ENCODE results near the gene PPP6R1. TPM values are rescaled to one million over a fixed set of nuclear protein-coding genes. Genes with fewer than 3 reads are reported as not detected.

The PPP6R1 gene
- total RNA-seq, 1 experiment from 2014 or later: 79.7 TPM

DNA sequence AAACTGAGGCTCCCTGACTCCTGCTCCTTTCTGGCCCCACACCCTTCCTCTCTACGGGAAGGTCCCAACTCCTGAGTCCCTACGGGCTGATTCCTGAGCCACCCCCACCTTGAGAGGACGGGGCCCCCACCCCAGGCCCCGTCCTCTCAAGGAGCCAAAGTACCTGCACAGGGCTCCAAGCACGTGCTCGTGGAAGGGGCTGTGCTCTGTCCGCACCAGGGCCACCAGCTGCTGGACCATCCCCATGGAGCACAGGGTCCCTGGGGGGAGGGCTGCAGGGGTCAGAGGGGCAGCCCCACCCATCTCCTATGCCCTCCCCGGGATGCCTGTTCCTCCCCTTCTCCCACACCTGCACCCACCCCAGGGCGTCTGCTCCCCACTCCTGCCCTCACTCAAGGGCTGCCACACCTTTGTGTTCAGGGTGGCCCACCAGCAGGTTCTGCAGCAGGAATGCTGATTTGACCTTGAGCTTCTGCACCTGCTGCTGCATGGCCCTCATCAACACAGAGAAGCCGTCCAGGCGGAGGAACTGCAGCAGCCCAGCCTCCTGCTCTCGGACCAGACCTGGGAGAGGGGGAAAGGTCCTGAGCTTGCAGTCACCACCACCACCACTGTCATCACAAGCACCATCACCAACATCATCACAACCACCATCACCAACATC is 7.0 kb upstream of the PPP6R1 start:
- Histone ChIP-seq H4K91ac (ENCODE audit: insufficient read length, low read depth, low read length) (no peak overlapping the region), H3K18ac (ENCODE audit: insufficient read length, low read depth, low read length) (no peak overlapping the region), H2BK20ac (ENCODE audit: low read depth, low read length, poor library complexity, severe bottlenecking) (no peak overlapping the region), H4K20me1 (ENCODE audit: control insufficient read depth, insufficient read depth, insufficient read length) (no peaks in the 10 kb centered on the region), H3K79me2 (ENCODE audit: insufficient read depth, low read length) (no peaks in the 10 kb centered on the region), H3K4me2 (ENCODE audit: insufficient read depth, insufficient read length, low read length) (no peak overlapping the region), H3K56ac (ENCODE audit: insufficient read length, low read depth, low read length) (no peak overlapping the region), H3K4me1 (ENCODE audit: insufficient read depth, low read length) (no peaks in the 10 kb centered on the region), H4K8ac (replicated peaks; ENCODE audit: insufficient read length, low read depth, low read length) (no peak overlapping the region), H3K27me3 (ENCODE audit: insufficient read depth, low read length) (no peaks in the 10 kb centered on the region), H2BK120ac (ENCODE audit: low read depth, low read length, poor library complexity, severe bottlenecking) (no peak overlapping the region), H4K5ac (ENCODE audit: insufficient read length, low read depth, low read length) (no peak overlapping the region), H2BK5ac (ENCODE audit: insufficient read length, low read length) (no peak overlapping the region), H3K23me2 (ENCODE audit: insufficient read length, low read depth, low read length, poor library complexity, severe bottlenecking) (no peaks in the 10 kb centered on the region), H2AFZ (ENCODE audit: low read length) (no peak overlapping the region), H2BK12ac (ENCODE audit: insufficient read length, low read depth, low read length) (no peak overlapping the region), H3K14ac (ENCODE audit: insufficient read depth, low read length) (no peak overlapping the region), H3T11ph (ENCODE audit: low read length) (no peak overlapping the region), H3K79me1 (ENCODE audit: insufficient read depth, low read depth, low read length, poor library complexity, severe bottlenecking) (no peaks in the 10 kb centered on the region), H2AK5ac (ENCODE audit: insufficient read length, low read length) (no peak overlapping the region), H3K27ac (ENCODE audit: insufficient read length, low read depth, low read length) (no peak overlapping the region), H3K4ac (ENCODE audit: low read depth, low read length) (no peak overlapping the region), H3K9ac (ENCODE audit: extremely low read depth, insufficient read length, low read length) (no peak overlapping the region), H3K9me3 (ENCODE audit: control insufficient read depth, low read depth, low read length) (peaks cover 8% of the 10 kb centered on the region), H3K23ac (ENCODE audit: insufficient read length, low read depth, low read length) (no peak overlapping the region), H2BK15ac (ENCODE audit: low read depth, low read length) (no peak overlapping the region)
- WGBS (ENCODE audit: extremely low coverage, insufficient read length, low lambda C conversion rate): no CpG with 5 or more reads among the region's 12 CpGs
- H3K27ac Mint-ChIP-seq: no peak overlapping the region
- no peak for TF ChIP-seq CTCF (conservative IDR thresholded peaks at IDR 0.05)
- no peaks in the 10 kb centered on the region for H3K27me3 Mint-ChIP-seq (ENCODE audit: low read depth)
- no peak for DNase-seq
- peaks cover 8 to 10% of the 10 kb centered on the region in 2 experiments for H3K9me3 Mint-ChIP-seq
- H3K36me3 Mint-ChIP-seq (ENCODE audit: insufficient read depth in 1 of 3, low read depth in 3 of 3): peaks cover 10 to 14% (median 12%) of the 10 kb centered on the region in 3 experiments
- peak overlapping the region in 1 of 2 experiments; percentile 1; a peak in 1 of 5 replicates for H3K4me3 Mint-ChIP-seq
- H3K4me1 Mint-ChIP-seq: peaks cover 0 to 8% of the 10 kb centered on the region in 2 experiments; a peak in 1 of 4 replicates

Data from H9 (cell line).